Occipital lobe (tissue), 3 donors: ENCODE measurements around the gene TINCR. TPM values are rescaled to one million over a fixed set of nuclear protein-coding genes. Genes with fewer than 3 reads are reported as not detected.

Experiments
- DNase-seq: peaks from one replicate; lab custom pipeline; 2025; lab: John Stamatoyannopoulos, UW
- small RNA-seq: library from RNA; depleted of rRNA; stranded (forward); fragments of <200 nt; gene quantifications from one replicate; pipeline ENCODE3, GENCODE V24; 2014
- total RNA-seq: library from RNA; depleted of rRNA; stranded (reverse); fragments of >200 nt; gene quantifications from one replicate; pipeline ENCODE4 v1.2.3, GENCODE V29; 2014

Gene TINCR
- total RNA-seq, 1 donor from 2014 or later, result 0.31 TPM

DNA sequence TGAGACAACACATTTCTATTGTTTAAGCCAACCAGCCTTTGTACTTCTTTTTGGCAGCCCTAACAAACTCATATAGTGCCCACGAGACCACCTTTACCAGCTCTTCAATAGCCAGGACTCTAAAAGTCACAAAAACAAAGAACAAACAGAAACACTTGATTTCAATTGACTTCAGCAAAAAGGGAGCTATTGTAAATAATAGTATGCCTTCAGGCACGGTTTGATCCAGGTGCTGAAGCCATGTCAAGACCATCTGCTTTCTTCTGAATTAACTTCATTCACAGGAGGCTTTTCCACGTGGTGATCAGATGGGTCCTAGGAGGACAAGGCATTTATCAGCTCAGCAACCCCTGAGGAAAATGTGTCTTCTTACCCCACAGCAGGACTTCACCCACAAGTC lies 53.8 kb downstream of the TINCR start:
- no peak for DNase-seq

DNA sequence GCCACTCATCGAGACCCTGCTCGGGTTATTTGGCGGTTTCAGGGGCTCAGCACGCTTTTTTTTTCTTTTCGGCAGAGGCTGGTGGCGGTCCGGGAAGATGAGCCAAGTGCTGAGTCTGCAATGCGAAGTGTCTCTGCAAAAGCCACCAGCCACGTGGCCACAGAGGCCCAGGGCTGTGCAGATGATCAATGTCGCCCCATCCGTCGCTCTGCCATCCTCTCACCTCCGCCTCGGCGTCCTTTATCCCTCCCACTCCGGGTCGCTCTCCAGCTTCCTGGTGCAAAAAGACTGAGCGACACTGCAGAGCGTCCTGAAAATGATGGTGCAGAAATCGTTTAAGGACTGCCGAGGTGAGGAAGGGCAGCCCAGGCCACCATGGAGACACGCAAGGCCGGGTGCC lies 55.0 kb downstream of the TINCR start:
- no peak for DNase-seq

Small RNAs within 50 kb of the gene (small RNA-seq; reads per million reads assigned to genes)
- gene SNRPEP4, result not detected

Other genes starting within 250 kb of the TINCR start
- gene PTPRS, start 227.1 kb downstream of the TINCR start, total RNA-seq, result 188 TPM
- gene ZNRF4, start 112.5 kb downstream of the TINCR start, total RNA-seq, result not detected
- gene SAFB2, start 54.8 kb upstream of the TINCR start, total RNA-seq, result 44.3 TPM
- 76.6 TPM for gene SAFB, start 55.1 kb upstream of the TINCR start, total RNA-seq
- gene MICOS13, start 112.6 kb upstream of the TINCR start, total RNA-seq, result 16.2 TPM
- 16.7 TPM for gene HSD11B1L, start 113.1 kb upstream of the TINCR start, total RNA-seq
- 299 TPM for gene RPL36, start 122.3 kb upstream of the TINCR start, total RNA-seq
- 39.6 TPM for gene LONP1, start 152.2 kb upstream of the TINCR start, total RNA-seq
- not detected for gene CATSPERD, start 152.7 kb upstream of the TINCR start, total RNA-seq
- gene PRR22, start 216.8 kb upstream of the TINCR start, total RNA-seq, result 0.16 TPM
- 13.3 TPM for gene DUS3L, start 223.2 kb upstream of the TINCR start, total RNA-seq
- gene NRTN, start 237.1 kb upstream of the TINCR start, total RNA-seq, result not detected